OCI-LY7 (cell line): ENCODE results near the gene MALRD1. TPM values are rescaled to one million over a fixed set of nuclear protein-coding genes. Genes with fewer than 3 reads are reported as not detected.

Experiments used
- BruUV-seq: library from RNA; stranded (reverse); fragments of 400-500 nt; replicated peaks from 2 replicates; lab custom pipeline; 2021; lab: Mats Ljungman, UMichigan
- CTCF ChIA-PET: fragments of 300-600 bp; sonication (Branson Sonifier 250); formaldehyde crosslinking; loops from one replicate; lab custom pipeline; 2022; ENCODE audit warnings: antibody characterized with exemption; ENCODE audit not compliant: unreplicated experiment; lab: Charles Lee
- POLR2A ChIA-PET: fragments of 300-600 bp; sonication (Branson Sonifier 250); formaldehyde crosslinking; loops from one replicate; lab custom pipeline; 2022; ENCODE audit warnings: antibody characterized with exemption; lab: Charles Lee
- DNase-seq: peaks from one replicate; pipeline ENCODE4 v3.0.0-alpha.2; 2015; ENCODE audit warnings: low spot score
- H2AFZ ChIP-seq: fragments of 200-600 bp; sonication (generic), shearing (Covaris generic); 2 replicates; pipeline ENCODE4 v1.6.1; 2014; ENCODE audit warnings: mild to moderate bottlenecking, antibody characterized with exemption, low read length, moderate library complexity
- H3K27ac ChIP-seq: fragments of 200-600 bp; sonication (generic); 2 replicates; pipeline ENCODE4 v1.5.1; 2014; ENCODE audit warnings: mixed run types, low read depth, mild to moderate bottlenecking, moderate library complexity, low read length, inconsistent platforms; ENCODE audit not compliant: poor library complexity, severe bottlenecking
- H3K36me3 ChIP-seq: fragments of 200-600 bp; sonication (generic); 2 replicates; pipeline ENCODE4 v1.6.1; 2014; ENCODE audit warnings: mild to moderate bottlenecking, antibody characterized with exemption, low read length, moderate library complexity, mixed read lengths; ENCODE audit not compliant: insufficient read depth
- H3K4me1 ChIP-seq: fragments of 200-600 bp; sonication (generic); 2 replicates; pipeline ENCODE4 v1.5.1; 2014; ENCODE audit warnings: mild to moderate bottlenecking, low read length; ENCODE audit not compliant: insufficient read depth, poor library complexity, severe bottlenecking
- H3K4me2 ChIP-seq: fragments of 200-600 bp; sonication (generic); 2 replicates; pipeline ENCODE4 v1.6.1; 2014; ENCODE audit warnings: mild to moderate bottlenecking, low read length
- H3K4me3 ChIP-seq: fragments of 200-600 bp; sonication (generic); 2 replicates; pipeline ENCODE4 v1.5.1; 2014; ENCODE audit warnings: mild to moderate bottlenecking, low read depth, low read length; ENCODE audit not compliant: poor library complexity, severe bottlenecking
- H3K79me2 ChIP-seq: fragments of 200-600 bp; sonication (generic); 2 replicates; pipeline ENCODE4 v1.6.1; 2016; ENCODE audit warnings: low read depth, mild to moderate bottlenecking, low read length, moderate library complexity, mixed read lengths; ENCODE audit not compliant: insufficient read depth
- H3K9me2 ChIP-seq: fragments of 200-600 bp; sonication (generic); 2 replicates; pipeline ENCODE4 v1.6.1; 2016; ENCODE audit warnings: mild to moderate bottlenecking, low read length, mixed read lengths; ENCODE audit not compliant: insufficient read depth
- H3K9me3 ChIP-seq: fragments of 200-600 bp; sonication (generic); 2 replicates; pipeline ENCODE4 v1.6.1; 2014; ENCODE audit warnings: mild to moderate bottlenecking, mixed run types, low read length, mixed read lengths
- H4K20me1 ChIP-seq: fragments of 200-600 bp; sonication (generic); 2 replicates; pipeline ENCODE4 v1.6.1; 2014; ENCODE audit warnings: mild to moderate bottlenecking, antibody characterized with exemption, low read length, moderate library complexity, mixed read lengths; ENCODE audit not compliant: insufficient read depth
- EZH2phosphoT487 ChIP-seq: fragments of 200-600 bp; sonication (generic); IDR thresholded peaks from 2 replicates; pipeline ENCODE4 v1.6.1; 2018; ENCODE audit warnings: low read depth, borderline replicate concordance, mild to moderate bottlenecking, mixed run types, antibody characterized with exemption, low read length, moderate library complexity, mixed read lengths
- intact Hi-C: fragments of 100-400 bp; cut with micrococcal nuclease; formaldehyde crosslinking; loops from one replicate; pipeline ENCODE4 v1.10.0; 2022; ENCODE audit not compliant: unreplicated experiment
- total RNA-seq, 2 experiments: library from RNA; depleted of rRNA in 1 of 2; stranded (reverse); fragments of >200 nt in 1 of 2; shearing (Covaris generic) in 1 of 2; gene quantifications; 2 replicates each; pipeline ENCODE4 v1.2.3, GENCODE V29; 2014 to 2022
- TF ChIP-seq, protein P1 (sequence below): fragments of 200-600 bp; sonication (generic); conservative IDR thresholded peaks from 2 replicates; pipeline ENCODE4 v1.5.1; 2014; ENCODE audit warnings: mild to moderate bottlenecking, antibody characterized with exemption, low read length, moderate library complexity, mixed read lengths

Gene MALRD1
- total RNA-seq, 2 experiments from 2014 or later: not detected

DNA sequence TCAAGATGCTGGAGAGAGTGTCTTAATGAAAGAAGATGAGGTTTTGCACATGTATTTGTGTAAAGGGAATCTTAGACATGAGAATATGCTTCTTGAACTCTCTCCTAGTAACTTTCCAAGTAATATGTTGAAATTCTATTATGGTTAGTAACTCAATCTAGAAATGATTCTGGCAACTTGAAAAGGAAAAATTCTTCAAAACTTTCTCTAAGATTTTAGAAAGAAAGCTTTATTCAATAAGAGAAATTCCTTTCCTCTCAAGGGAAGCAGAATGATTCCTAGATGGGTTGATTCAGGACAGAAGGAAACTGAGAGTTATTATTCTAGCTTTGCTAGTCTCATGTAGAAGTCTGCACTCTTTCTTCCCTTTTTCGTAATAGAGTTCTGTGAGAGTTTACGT lies 403.3 kb downstream of the MALRD1 start:
- BruUV-seq: no TSS peak
- CTCF ChIA-PET: no interaction called here
- no peaks in the 10 kb centered on the region for H3K36me3 ChIP-seq

DNA sequence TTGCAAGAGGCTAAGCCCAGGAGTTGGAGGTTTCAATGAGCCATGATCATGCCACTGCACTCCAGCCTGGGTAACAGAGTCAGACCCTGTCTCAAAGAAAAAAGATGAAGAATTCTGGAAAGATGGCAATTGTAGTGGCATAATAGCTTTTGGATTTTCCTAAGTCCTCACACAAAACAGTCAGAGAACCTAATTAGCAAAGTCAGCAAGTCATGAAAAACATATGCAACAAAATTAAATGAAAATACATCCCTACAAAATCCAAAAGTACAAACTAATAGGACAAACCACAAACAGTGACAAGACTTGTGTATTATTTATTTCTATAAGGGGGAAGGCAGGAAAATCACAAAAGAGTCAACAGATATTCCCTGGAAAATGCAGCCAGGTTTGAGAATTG lies 405.4 kb downstream of the MALRD1 start:
- H3K9me3 ChIP-seq: no peaks in the 10 kb centered on the region
- no peaks in the 10 kb centered on the region for H3K79me2 ChIP-seq
- H3K36me3 ChIP-seq: no peaks in the 10 kb centered on the region
- no peak overlapping the region for H2AFZ ChIP-seq
- ChIA-PET CTCF (no interaction called here), POLR2A (no interaction called here)
- H3K9me2 ChIP-seq: no peaks in the 10 kb centered on the region
- no TSS peak for BruUV-seq
- H3K4me2 ChIP-seq: no peak overlapping the region
- H4K20me1 ChIP-seq: no peaks in the 10 kb centered on the region
- intact Hi-C loops: no loop called here
- no peak for DNase-seq
- no peak overlapping the region for H3K4me3 ChIP-seq
- no peak for TF ChIP-seq EZH2phosphoT487
- TF ChIP-seq, protein P1, sequence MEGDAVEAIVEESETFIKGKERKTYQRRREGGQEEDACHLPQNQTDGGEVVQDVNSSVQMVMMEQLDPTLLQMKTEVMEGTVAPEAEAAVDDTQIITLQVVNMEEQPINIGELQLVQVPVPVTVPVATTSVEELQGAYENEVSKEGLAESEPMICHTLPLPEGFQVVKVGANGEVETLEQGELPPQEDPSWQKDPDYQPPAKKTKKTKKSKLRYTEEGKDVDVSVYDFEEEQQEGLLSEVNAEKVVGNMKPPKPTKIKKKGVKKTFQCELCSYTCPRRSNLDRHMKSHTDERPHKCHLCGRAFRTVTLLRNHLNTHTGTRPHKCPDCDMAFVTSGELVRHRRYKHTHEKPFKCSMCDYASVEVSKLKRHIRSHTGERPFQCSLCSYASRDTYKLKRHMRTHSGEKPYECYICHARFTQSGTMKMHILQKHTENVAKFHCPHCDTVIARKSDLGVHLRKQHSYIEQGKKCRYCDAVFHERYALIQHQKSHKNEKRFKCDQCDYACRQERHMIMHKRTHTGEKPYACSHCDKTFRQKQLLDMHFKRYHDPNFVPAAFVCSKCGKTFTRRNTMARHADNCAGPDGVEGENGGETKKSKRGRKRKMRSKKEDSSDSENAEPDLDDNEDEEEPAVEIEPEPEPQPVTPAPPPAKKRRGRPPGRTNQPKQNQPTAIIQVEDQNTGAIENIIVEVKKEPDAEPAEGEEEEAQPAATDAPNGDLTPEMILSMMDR: no peak
- no peak overlapping the region for H3K27ac ChIP-seq
- no peaks in the 10 kb centered on the region for H3K4me1 ChIP-seq

More for the DNA sequence above, 403.3 kb downstream of the MALRD1 start:
- Histone ChIP-seq H3K4me2 (no peak overlapping the region), H4K20me1 (no peaks in the 10 kb centered on the region), H3K79me2 (no peaks in the 10 kb centered on the region), H3K27ac (no peak overlapping the region), H3K9me2 (no peaks in the 10 kb centered on the region), H3K4me3 (no peak overlapping the region), H2AFZ (no peak overlapping the region), H3K4me1 (no peaks in the 10 kb centered on the region), H3K9me3 (no peaks in the 10 kb centered on the region)
- TF ChIP-seq, protein P1: no peak
- no peak for TF ChIP-seq EZH2phosphoT487
- intact Hi-C loops: no loop called here
- POLR2A ChIA-PET: interaction anchor here (0.8 to 0.9 kb wide), 2 partner anchors 17 to 129 kb away, joined by 3 read pairs; no protein-coding TSS in a partner anchor
- no peak for DNase-seq

DNA sequence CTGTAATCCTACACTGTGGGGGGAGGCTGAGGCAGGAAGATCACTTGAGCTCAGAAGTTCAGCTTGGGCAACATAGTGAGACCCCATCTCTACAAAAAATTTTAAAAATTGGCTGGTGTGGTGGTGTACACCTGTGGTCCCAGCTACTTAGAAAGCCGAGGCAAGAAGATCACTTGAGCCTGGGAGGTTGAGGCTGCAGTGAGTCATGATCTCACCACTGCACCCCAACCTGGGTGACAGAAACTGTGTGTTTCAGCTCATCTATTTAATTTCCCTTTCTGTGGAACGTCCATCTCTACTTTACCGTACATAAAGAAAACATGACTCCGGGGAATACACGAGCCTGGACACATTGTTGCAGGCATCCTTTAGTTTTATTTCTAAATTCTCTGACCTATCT lies 413.0 kb downstream of the MALRD1 start:
- H3K4me2 ChIP-seq: no peak overlapping the region
- no peak for DNase-seq
- no peak overlapping the region for H3K27ac ChIP-seq
- no peaks in the 10 kb centered on the region for H3K36me3 ChIP-seq
- H4K20me1 ChIP-seq: no peaks in the 10 kb centered on the region
- no peaks in the 10 kb centered on the region for H3K4me1 ChIP-seq
- H3K9me2 ChIP-seq: no peaks in the 10 kb centered on the region
- no peaks in the 10 kb centered on the region for H3K9me3 ChIP-seq
- no peak for TF ChIP-seq EZH2phosphoT487
- TF ChIP-seq, protein P1: no peak
- CTCF ChIA-PET: no interaction called here
- no peak overlapping the region for H3K4me3 ChIP-seq
- no TSS peak for BruUV-seq
- intact Hi-C loops: no loop called here
- no peaks in the 10 kb centered on the region for H3K79me2 ChIP-seq
- POLR2A ChIA-PET: no interaction called here
- no peak overlapping the region for H2AFZ ChIP-seq
